Thyroid gland (tissue), 4 donors: Measurements from ENCODE around the gene CAPN5. TPM values are rescaled to one million over a fixed set of nuclear protein-coding genes. Genes with fewer than 3 reads are reported as not detected.
A peak's percentile ranks its signal among the peaks of the same experiment; 100 is the strongest.

Experiments used
- DNase-seq, 2 donors: peaks; one replicate each; pipeline ENCODE4 v3.0.0-alpha.2; 2019
- H3K27ac ChIP-seq, 3 donors: fragments of 200-600 bp; sonication (generic); 1 replicate in 2 of 3; 2 replicates in 1 of 3; pipeline ENCODE4 v1.5.1; 2016 to 2019; ENCODE audit warnings: mild to moderate bottlenecking in 1 of 3, moderate library complexity in 1 of 3
- H3K27me3 ChIP-seq: fragments of 200-600 bp; sonication (generic); one replicate; pipeline ENCODE4 v1.5.1; 2019
- H3K36me3 ChIP-seq, 2 donors: fragments of 200-600 bp; sonication (generic); one replicate each; pipeline ENCODE4 v1.5.1; 2016 to 2019
- H3K4me1 ChIP-seq, 2 donors: fragments of 200-600 bp; sonication (generic); one replicate each; pipeline ENCODE4 v1.5.1; 2017 to 2019
- H3K4me3 ChIP-seq, 3 donors: fragments of 200-600 bp; sonication (generic); replicated peaks in 1 of 3; 1 replicate in 2 of 3; 2 replicates in 1 of 3; pipeline ENCODE4 v1.5.1; 2016; ENCODE audit warnings: mild to moderate bottlenecking in 1 of 3
- H3K9me3 ChIP-seq: fragments of 200-600 bp; sonication (generic); one replicate; pipeline ENCODE4 v1.5.1; 2017
- POLR2A ChIP-seq, 2 donors: fragments of 450-650 bp; IDR thresholded peaks; one replicate each; pipeline ENCODE4 v1.6.1; 2017; ENCODE audit warnings: antibody characterized with exemption in 2 of 2, mild to moderate bottlenecking in 2 of 2, moderate library complexity in 1 of 2
- WGBS, 2 donors: methylation state at CpG; one replicate each; pipeline ENCODE4 v1.1.5; 2017; 5-methylcytosine and 5-hydroxymethylcytosine counted together
- intact Hi-C: fragments of 100-400 bp; cut with DNase I; formaldehyde crosslinking; loops from one replicate; pipeline ENCODE4 v1.15.1; 2023
- total RNA-seq, 4 donors: library from RNA; depleted of rRNA; stranded (reverse); fragments of >200 nt; gene quantifications; one replicate each; pipeline ENCODE4 v1.2.3, GENCODE V29; 2016
- TF ChIP-seq, protein P1 (sequence below), 6 experiments: fragments of 200-600 bp in 3 of 6; fragments of 450-650 bp in 3 of 6; sonication (generic) in 3 of 6; IDR thresholded peaks; one replicate each; pipeline ENCODE4 v1.5.1; 2016 to 2019; ENCODE audit warnings: antibody characterized with exemption in 6 of 6, mild to moderate bottlenecking in 2 of 6, inconsistent platforms in 1 of 6, moderate library complexity in 1 of 6

Gene CAPN5
- total RNA-seq, 4 donors from 2014 or later = 3.0 to 5.6 (median 4.1) TPM

DNA sequence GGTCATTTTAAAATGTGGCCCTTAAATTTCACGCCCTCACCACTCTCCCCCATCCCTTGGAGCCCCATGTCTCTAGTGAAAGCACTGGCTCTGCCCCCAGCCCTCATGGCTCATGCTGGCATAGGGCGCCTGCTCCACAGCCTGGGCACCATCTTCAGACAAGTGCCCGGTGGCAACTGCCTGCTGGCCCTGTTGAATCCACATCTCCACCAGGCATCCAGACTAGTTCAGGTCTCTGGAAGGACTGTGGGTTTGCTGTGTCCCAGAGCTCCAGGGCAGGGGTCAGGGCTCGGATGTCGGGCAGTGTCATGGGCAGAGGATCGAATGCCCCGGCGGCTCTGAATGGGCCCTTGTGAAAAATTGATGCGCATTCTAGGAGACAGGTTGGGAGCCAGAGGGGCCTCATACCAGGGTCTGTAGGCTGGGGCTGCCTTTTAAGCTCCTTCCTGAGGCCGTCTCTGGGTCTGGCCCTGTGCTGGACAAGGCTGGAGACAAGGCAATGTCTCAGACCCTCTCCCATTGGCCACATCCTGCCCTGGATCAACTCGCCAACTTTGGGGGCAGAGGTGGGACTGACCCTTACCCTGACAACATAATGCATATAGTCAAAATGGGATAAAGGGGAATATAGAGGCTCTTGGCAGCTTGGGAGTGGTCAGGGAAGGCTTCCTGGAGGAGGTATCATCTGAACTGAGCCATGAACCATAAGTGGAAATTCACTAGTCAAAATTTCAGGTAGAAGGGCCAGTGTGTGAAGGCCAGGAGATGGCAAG is 62.5 kb downstream of the CAPN5 start:
- Histone ChIP-seq H3K4me1 (peaks cover 11 to 16% of the 10 kb centered on the region in 2 donors), H3K9me3 (no peaks in the 10 kb centered on the region), H3K27me3 (no peaks in the 10 kb centered on the region), H3K27ac (no peak overlapping the region), H3K36me3 (no peaks in the 10 kb centered on the region), H3K4me3 (no peak overlapping the region)
- intact Hi-C loops = loop anchor here (5.0 to 10.0 kb wide), 2 partner anchors 58 to 426 kb away; no protein-coding TSS in a partner anchor
- WGBS, 2 donors = 87 to 91% methylated on average over 9 to 11 of the region's 11 CpGs
- no peak for TF ChIP-seq POLR2A (IDR thresholded peaks at IDR 0.05)
- TF ChIP-seq, protein P1, sequence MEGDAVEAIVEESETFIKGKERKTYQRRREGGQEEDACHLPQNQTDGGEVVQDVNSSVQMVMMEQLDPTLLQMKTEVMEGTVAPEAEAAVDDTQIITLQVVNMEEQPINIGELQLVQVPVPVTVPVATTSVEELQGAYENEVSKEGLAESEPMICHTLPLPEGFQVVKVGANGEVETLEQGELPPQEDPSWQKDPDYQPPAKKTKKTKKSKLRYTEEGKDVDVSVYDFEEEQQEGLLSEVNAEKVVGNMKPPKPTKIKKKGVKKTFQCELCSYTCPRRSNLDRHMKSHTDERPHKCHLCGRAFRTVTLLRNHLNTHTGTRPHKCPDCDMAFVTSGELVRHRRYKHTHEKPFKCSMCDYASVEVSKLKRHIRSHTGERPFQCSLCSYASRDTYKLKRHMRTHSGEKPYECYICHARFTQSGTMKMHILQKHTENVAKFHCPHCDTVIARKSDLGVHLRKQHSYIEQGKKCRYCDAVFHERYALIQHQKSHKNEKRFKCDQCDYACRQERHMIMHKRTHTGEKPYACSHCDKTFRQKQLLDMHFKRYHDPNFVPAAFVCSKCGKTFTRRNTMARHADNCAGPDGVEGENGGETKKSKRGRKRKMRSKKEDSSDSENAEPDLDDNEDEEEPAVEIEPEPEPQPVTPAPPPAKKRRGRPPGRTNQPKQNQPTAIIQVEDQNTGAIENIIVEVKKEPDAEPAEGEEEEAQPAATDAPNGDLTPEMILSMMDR (IDR thresholded peaks at IDR 0.05) = no peak
- no peak for DNase-seq

DNA sequence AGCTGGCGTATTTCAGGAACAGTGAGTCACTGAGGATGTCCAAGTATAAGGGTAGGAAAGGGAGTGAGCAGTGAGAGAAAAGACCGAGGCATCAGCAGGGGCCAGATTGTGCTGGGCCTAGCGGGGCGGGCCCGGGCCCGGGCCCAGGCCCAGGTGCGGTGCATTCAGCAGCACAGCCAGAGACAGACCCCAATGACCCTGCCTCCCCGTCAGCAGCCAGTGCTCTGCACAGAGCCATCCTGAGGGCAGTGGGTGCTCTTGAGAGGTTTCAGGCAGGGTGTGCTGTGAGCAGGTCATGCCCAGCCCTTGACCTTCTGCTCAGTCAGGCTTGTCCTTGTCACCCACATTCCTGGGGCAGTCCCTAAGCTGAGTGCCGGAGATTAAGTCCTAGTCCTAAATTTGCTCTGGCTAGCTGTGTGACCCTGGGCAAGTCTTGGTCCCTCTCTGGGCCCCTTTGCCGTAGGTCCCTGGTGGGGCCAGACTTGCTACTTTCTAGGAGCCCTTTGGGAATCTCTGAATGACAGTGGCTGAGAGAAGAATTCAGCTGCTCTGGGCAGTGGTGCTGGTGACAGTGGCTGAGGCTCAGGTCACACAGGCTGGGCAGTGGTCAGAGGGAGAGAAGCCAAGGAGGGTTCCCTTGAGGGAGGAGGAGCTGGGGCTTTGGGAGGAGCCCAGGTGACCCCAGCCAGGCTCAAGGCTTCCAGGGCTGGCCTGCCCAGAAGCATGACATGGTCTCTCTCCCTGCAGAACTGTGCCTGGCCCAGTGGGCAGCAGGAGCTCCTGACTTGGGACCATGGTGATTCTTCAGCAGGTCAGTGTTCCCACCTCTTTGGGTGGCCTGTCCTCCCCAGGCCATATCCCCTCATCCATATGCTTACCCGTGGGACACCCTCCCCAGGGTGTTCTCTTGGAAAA is 63.3 kb downstream of the CAPN5 start:
- peaks cover 11 to 16% of the 10 kb centered on the region in 2 donors for H3K4me1 ChIP-seq
- intact Hi-C loops = loop anchor here (5.0 to 10.0 kb wide), 2 partner anchors 57 to 425 kb away; no protein-coding TSS in a partner anchor
- DNase-seq = no peak
- no peak overlapping the region for H3K27ac ChIP-seq
- H3K4me3 ChIP-seq = no peak overlapping the region
- 95 to 96% methylated on average over 11 of the region's 11 CpGs for WGBS, 2 donors
- H3K36me3 ChIP-seq = no peaks in the 10 kb centered on the region
- no peak for TF ChIP-seq POLR2A (IDR thresholded peaks at IDR 0.05)
- TF ChIP-seq, protein P1 (IDR thresholded peaks at IDR 0.05) = no peak
- H3K9me3 ChIP-seq = no peaks in the 10 kb centered on the region
- H3K27me3 ChIP-seq = no peaks in the 10 kb centered on the region

DNA sequence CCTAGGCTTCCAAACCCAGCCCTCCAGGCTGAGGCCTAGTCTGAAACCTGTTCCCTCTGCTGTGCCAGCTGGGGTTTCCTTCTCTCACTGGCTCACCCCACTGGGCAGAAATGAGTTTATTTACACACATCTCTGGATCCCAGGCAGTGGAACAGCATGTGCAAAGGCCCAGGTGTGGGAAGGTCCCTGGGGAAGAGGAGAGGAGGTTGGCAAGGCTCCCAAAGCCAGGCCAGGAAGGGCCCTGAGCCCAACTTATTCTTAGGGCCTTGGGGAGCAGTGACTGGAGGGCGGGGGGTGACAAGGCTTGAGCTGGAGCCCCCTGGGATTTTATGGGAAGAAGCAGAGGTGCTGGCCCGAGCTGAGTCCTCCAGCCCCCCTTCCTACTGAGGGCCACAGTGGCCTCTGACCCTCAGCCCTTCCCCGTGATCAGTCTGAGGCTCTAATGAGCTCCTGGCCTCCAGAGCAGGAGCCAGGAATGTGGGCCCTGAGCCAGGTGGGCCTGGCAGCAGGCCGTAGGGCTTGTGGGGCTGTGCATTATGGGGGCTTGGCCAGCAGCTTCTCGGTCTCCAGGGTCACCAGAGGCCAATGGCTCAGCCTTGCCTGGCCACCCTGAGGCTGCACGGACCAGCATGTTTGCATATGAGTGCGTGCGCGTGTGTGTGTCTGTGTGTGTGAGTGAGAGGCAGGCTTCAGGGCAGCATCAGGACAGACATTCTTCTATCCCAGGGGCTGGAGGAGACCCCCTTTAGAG is 64.2 kb downstream of the CAPN5 start:
- WGBS, 2 donors = 68 to 75% methylated on average over 7 to 8 of the region's 9 CpGs

DNA sequence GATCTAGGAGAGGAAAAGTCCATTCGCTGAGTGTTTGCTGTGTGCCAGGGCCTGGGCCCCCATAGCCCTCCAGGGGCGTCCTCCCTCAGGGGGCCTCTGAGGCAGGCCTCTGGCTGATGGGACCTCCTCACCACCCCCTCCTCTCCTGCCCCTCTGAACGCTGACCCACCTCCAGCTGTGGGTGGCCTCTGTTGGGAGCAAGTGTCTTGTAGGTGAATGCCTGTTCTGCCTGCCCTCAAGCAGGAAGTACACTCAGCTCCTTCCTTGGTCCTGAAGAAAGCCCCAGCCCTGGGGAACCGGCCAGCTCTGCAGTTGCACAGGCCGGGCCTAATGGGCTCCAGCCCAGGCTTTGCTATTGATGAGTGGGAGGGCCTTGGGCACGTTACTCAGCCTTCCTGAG is 64.8 kb downstream of the CAPN5 start:
- Histone ChIP-seq H3K27me3 (no peaks in the 10 kb centered on the region), H3K4me3 (no peak overlapping the region), H3K4me1 (peaks cover 11 to 16% of the 10 kb centered on the region in 2 donors), H3K9me3 (no peaks in the 10 kb centered on the region), H3K36me3 (no peaks in the 10 kb centered on the region), H3K27ac (no peak overlapping the region)
- intact Hi-C loops = no loop called here
- DNase-seq = no peak
- no peak for TF ChIP-seq POLR2A (IDR thresholded peaks at IDR 0.05)
- WGBS, 2 donors = 69 to 75% methylated on average over 5 to 6 of the region's 6 CpGs

More for the DNA sequence above, 64.2 kb downstream of the CAPN5 start:
- TF ChIP-seq, protein P1 (IDR thresholded peaks at IDR 0.05) = no peak
- TF ChIP-seq POLR2A (IDR thresholded peaks at IDR 0.05) = no peak
- Histone ChIP-seq H3K9me3 (no peaks in the 10 kb centered on the region), H3K4me3 (no peak overlapping the region), H3K27ac (no peak overlapping the region), H3K36me3 (no peaks in the 10 kb centered on the region), H3K4me1 (peaks cover 11 to 16% of the 10 kb centered on the region in 2 donors), H3K27me3 (no peaks in the 10 kb centered on the region)
- intact Hi-C loops = no loop called here
- peak; percentile 56 to 70 for DNase-seq

DNA sequence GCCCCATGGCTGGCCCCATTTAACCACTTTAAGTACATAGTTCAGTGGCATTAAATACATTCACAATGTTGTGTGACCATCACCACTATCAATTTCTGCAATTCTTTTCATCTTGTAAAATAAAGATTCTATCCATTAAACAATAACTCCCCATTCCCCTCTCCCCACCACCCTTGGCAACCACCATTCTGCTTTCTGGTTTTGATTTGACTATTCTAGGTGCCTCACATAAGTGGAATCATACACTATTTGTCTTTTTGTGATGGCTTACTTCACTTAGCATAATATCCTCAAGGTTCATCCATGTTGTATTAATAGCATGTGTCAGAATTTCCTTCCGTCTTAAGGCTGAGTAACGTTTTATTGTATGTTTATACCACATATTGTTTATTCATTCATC is 68.3 kb downstream of the CAPN5 start:
- 33 to 61% methylated on average over 1 to 2 of the region's 2 CpGs for WGBS, 2 donors
- no peaks in the 10 kb centered on the region for H3K36me3 ChIP-seq
- no peaks in the 10 kb centered on the region for H3K9me3 ChIP-seq

More for the DNA sequence above, 68.3 kb downstream of the CAPN5 start:
- intact Hi-C loops = no loop called here
- DNase-seq = no peak
- Histone ChIP-seq H3K4me1 (peaks cover 0 to 3% of the 10 kb centered on the region in 2 donors), H3K4me3 (no peak overlapping the region), H3K27ac (no peak overlapping the region), H3K27me3 (peaks cover 3% of the 10 kb centered on the region)
- no peak for TF ChIP-seq POLR2A (IDR thresholded peaks at IDR 0.05)
- TF ChIP-seq, protein P1 (IDR thresholded peaks at IDR 0.05) = no peak
